Lung microvascular endothelial cell (primary cell): ENCODE data around the gene DRGX. TPM values are rescaled to one million over a fixed set of nuclear protein-coding genes. Genes with fewer than 3 reads are reported as not detected.
A peak's percentile ranks its signal among the peaks of the same experiment; 100 is the strongest.

ENCODE experiments used
- DNase-seq, 2 donors: peaks; one replicate each; pipeline versions ENCODE4 v3.0.0 to v3.0.0-alpha.2; 2010; ENCODE audit warnings: low read depth in 2 of 2
- total RNA-seq: library from RNA; depleted of rRNA; stranded (reverse); fragments of >200 nt; gene quantifications from 2 replicates; pipeline ENCODE4 v1.2.1, GENCODE V29; 2014

DRGX gene
- total RNA-seq, 1 donor from 2014 or later, result not detected

DNA sequence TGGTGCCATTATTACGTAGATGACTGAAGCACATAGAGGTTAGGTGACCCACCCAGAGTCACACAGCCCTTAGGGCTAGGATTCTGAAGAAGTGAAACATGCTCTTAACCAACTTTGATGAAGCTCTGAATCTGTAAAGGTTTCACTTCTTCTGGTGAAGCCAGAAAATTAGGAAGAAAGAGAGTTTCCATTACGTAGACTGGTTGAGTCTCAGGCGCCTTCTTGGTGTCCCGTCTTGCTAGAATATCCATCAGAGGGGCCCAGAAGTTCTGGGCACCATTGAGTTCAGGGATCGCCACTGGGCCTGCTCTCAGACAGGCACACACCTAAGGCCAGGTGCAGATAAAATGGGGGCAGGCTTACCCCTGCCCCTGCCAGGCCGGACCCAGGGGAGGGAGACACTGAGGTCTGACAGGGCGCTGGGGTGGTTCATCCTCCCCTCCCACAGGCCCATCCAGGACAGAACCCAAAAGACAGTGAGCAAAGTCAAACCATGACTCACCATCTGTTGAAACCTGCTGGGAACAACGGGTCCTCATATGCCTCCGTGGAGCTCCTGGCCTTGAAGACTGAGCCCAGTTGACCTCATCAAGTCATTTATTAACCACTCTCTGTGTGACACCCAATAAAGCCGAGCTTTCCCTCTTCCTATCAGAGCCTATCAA lies 33.2 kb downstream of the DRGX start:
- no peak for DNase-seq

GRCh38 chr10:49361735-49362568 lies 33.9 kb downstream of the DRGX start:
- no peak for DNase-seq

- no peak for DNase-seq
Observed at GRCh38 chr10:49361178-49361554, 34.7 kb downstream of the DRGX start.

- peak in 1 of 2 donors; percentile 18 for DNase-seq
Observed at GRCh38 chr10:49360271-49361177, 35.4 kb downstream of the DRGX start.

DNA sequence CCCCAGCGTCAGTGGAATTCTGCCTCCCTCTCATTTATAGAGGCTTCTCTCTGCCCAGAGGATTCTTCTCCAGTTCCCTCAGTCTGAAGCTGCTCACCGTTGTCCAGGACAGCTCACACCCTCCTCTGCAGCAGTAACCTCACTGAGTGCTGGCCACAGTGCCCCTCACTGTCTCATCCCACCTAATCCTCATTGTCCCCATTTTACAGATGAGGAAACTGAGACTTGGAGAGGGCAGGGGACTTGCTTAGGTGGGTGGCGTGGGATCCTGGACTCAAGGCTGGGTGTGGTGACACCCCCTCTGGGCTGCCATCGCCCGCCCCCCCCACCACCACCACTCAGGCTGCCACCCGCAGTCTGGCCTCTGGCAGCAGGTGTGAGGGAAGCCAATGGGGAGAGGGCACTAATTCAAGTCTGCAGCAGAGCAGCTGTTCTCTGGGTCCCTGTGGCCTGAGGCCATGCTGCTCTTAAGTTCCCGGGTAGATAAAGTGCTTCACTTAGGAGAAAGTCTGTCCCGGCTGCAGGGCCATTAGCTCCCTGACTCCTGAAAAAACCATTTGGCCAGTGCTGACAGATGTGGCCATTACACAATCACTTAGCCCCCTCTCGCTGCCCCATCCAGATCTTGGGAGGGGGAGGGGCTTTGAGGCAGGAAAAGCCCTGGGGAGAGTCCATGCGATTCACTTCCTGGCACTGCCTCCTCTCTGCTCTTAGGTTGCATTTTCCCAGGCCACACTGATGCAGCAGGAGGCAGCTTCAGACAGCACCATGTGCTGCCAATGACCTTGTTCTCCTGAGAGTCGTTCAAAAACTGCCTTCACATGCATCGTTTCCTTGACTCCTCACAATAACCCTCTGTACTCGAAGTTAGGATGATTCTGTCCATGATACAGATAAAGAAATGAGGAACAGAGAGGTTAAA lies 36.3 kb downstream of the DRGX start:
- peak; percentile 54 to 60 for DNase-seq

DNA sequence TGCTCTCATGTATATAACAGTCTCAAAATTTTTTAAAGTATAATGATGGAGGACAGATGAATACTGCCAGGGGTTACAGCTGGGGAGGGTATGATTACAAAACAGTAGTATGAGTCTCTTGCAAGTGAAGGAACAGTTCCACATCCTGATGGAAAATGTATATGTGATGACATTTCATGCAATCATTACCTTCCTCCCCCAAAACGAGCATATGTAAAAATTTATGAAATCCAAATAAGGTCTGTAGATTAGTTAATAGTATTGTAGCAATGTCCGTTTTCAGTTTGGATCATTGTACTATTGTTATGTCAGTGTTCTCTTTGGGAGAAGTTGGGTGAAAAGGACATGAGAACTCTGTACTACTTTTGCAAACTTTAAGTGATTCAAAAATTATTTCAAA lies 38.0 kb downstream of the DRGX start:
- no peak for DNase-seq

DNA sequence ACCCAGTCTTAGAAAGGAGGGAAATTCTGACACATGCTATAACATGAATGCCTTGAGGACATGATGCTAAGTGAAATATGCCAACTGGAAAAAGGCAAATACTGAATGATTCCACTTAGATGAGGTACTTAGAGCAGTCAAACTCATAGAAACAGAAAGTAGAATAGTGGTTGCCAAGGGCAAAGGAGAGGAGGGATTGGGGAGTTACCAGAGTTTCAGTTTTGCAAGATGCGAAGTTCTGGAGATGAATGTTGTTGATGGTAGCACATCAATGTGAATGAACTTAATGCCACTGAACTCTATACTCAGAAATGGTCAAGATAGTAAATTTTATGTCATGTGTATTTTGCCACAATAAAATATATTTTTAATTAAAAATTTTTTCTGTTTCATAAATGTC lies 38.9 kb downstream of the DRGX start:
- no peak for DNase-seq

GRCh38 chr10:49356181-49356580 lies 39.7 kb downstream of the DRGX start:
- no peak for DNase-seq

- DNase-seq, result no peak
Observed at GRCh38 chr10:49355221-49355620, 40.7 kb downstream of the DRGX start.

DNA sequence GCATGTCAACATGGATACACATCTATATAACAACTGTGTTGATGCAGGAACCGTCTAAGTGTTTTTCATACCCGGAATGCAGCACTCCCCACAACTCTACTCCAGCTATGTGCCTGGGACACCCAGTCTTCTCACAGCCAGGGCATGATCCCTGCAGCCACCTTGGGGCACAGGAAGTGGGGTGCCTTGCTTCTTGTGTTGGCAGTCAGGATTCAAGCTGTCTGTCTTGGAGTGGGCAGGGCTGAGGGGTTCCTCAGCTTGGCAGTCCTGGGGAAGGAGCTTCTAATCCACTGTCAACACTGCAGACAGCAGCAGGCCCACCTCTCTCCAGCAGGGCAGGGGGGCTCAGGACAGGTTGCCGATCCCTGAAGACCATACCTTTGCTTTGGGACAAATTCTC lies 41.3 kb downstream of the DRGX start:
- DNase-seq, result no peak

DNA sequence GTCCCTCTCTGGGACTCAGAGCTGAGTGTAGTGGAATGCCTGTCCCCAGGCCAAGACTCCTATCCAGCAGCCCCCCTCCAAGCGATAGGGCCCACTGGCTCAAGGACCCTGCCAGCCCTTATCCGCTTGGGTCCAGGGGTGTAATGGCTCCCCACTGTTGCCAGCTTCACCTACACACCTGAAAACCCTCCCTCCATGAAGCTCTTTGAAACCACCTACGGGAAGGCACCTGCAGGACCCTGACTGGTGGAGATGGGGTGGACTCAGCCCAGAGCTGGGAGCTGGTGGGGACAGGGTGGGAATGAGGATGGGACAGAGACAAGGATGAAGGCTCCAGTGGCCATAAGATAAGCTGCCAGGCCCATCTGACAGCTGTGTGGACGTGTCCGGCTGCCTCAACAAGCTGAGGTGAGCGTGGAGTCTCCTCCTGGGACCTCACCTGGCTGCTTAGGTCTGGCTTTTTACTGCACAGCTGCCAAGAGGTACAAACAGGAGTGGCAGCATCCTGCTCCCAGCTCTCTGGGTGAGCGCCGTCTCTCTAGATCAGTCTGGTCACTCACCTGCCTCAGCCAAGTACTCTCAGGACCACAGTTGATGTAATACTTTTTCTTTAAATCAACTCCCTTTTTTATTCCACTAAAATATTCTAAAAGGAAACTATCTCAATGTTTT lies 41.9 kb downstream of the DRGX start:
- DNase-seq, result no peak

DNA sequence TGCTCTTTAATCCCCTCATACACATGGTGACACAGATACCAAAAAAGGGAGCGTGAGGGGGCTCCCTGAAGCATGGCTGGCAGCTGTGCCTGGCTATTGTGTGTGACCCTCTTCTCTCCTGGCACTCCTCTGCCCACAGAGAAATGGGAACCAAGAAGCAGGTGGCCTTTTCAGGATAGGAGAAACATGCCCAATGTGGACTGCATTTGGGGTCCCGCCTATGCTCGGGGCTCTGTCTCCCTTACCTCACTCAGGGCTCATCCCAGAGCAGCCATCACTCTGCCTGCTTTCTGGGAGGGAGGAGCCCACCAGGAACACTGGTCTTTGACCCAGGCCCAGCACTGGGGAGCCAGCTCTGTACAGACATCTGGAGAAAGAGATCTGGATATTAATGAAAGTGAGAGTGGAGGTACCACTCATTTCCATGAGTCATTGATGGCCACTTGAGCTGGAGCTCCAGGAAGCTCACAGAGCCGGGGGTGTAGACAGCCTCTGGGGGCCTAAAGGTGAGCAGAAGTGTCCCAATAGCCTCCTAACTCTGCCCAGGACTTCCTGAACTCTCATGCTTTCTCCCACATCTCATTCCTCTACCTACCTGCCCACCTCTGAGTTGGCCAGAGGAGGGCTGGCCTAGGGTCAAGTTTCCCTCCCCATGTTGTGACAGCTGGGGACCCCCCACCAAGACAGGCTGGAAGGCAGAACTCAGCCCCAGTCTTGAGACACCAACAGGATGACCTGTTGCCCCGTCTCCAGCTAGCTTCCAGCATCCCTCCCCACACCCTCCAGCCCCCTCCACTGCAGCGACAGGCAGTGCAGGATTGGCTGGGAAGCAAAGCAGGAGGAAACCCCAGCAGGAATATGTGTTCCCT lies 42.6 kb downstream of the DRGX start:
- DNase-seq, result no peak

- DNase-seq, result no peak
Observed at GRCh38 chr10:49352323-49352722, 43.6 kb downstream of the DRGX start.

DNA sequence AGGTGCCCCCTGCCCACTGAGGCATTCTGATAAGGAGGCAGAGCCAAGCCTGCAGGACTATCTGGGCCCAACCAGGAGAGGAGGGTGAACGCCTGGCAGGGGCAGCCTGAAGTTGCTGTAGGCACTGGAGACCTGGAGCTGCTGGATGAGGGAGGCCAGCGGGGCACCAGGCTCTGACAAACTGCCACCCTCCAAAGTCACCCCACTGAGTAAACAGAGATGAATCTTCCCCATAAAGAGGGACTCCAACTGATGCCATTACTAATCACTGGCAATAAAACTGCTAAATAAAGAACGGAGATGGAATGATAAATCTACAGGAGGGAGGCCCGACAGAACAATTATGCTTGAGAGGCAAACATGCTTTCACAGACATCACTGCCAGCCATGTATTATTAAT lies 44.2 kb downstream of the DRGX start:
- DNase-seq, result no peak

DNA sequence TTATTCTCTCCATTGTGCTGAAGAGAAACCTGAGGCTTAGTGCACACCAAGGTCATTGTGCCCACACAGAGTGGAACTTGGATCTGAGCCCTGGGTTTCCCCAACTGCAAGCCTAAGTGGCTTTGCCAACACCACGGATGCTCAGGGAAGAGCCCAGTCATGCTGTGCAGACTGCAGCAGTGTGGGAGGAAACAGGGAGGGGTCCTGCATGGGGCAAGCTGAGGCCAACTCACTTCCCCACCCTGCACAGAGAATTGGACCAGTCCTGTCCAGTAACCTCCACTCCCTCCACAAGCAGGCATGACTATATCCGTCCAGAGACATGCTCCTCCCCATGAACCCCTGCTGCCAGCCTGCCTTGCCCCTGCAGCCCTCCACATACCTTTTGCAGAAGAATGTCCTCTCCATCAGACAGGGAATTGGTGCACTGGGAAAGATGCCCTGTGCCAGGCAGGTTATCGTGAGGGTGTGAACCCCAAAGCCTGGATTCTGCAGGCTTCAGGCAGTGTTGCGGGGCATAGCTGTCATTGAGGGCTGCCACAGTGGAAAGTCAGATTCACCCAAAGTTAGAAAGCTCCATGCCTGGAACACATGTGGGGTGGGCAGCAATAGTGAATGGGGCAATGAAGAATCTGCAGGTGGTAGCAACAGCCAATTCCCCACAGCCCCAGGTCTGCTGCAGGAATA lies 44.9 kb downstream of the DRGX start:
- no peak for DNase-seq

DNA sequence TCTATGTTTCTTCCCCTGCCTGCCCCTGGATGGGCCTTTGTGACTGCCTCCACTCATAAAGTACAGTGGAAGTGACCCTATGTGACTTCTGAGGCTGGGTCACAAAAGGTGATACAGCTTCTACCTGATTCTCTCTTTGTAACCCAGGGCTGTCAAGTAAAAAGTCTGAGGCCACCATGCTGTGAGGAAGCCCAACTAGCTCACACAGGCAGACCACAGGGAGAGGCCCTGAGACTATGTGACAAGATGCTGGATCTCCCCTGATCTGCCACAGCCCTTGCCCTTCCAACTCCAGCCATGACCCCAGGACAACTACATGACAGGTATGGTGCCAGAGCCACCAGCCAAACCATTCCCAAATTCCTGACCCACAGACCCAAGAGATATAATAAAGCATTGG lies 45.8 kb downstream of the DRGX start:
- DNase-seq, result no peak

- no peak for DNase-seq
Observed at GRCh38 chr10:49349390-49349789, 46.5 kb downstream of the DRGX start.

- no peak for DNase-seq
Observed at GRCh38 chr10:49348593-49348992, 47.3 kb downstream of the DRGX start.

- no peak for DNase-seq
Observed at GRCh38 chr10:49347827-49348226, 48.1 kb downstream of the DRGX start.
